LoVo (cell line): Measurements from ENCODE around the gene PTAFR.
"Not testable (repeated sequence)": the region's sequence is repeated elsewhere in the genome, so short reads cannot be mapped to it uniquely, and the experiment has no call there.

Experiments
- DNase-seq: peaks from one replicate; pipeline ENCODE4 v3.0.0-alpha.2; 2016; ENCODE audit warnings: low spot score

The PTAFR gene

GRCh38 chr1:28145728-28146127, 30.8 kb downstream of the PTAFR start:
- DNase-seq = no peak

GRCh38 chr1:28144203-28145135, 32.0 kb downstream of the PTAFR start:
- no peak for DNase-seq

- DNase-seq = no peak
Measured at GRCh38 chr1:28143496-28144202, 32.8 kb downstream of the PTAFR start.

- DNase-seq = no peak
Measured at GRCh38 chr1:28141685-28142084, 34.8 kb downstream of the PTAFR start.

- DNase-seq = not testable (repeated sequence)
Measured at GRCh38 chr1:28139866-28140265, 36.6 kb downstream of the PTAFR start.

GRCh38 chr1:28139025-28139712, 37.3 kb downstream of the PTAFR start:
- DNase-seq = no peak

GRCh38 chr1:28136922-28137613, 39.4 kb downstream of the PTAFR start:
- no peak for DNase-seq

GRCh38 chr1:28136169-28136921, 40.1 kb downstream of the PTAFR start:
- no peak for DNase-seq

GRCh38 chr1:28135371-28136168, 40.9 kb downstream of the PTAFR start:
- no peak for DNase-seq

- no peak for DNase-seq
Measured at GRCh38 chr1:28134651-28135207, 41.8 kb downstream of the PTAFR start.

- DNase-seq = no peak
Measured at GRCh38 chr1:28132171-28133167, 44.0 kb downstream of the PTAFR start.

GRCh38 chr1:28130901-28131300, 45.6 kb downstream of the PTAFR start:
- DNase-seq = no peak

GRCh38 chr1:28129150-28129549, 47.3 kb downstream of the PTAFR start:
- DNase-seq = peak; percentile 24

GRCh38 chr1:28127617-28128257, 48.8 kb downstream of the PTAFR start:
- DNase-seq = no peak

GRCh38 chr1:28126783-28127490, 49.6 kb downstream of the PTAFR start:
- no peak for DNase-seq

GRCh38 chr1:28126212-28126611, 50.3 kb downstream of the PTAFR start:
- DNase-seq = no peak

GRCh38 chr1:28123461-28123961, 53.0 kb downstream of the PTAFR start:
- DNase-seq = no peak
